Endodermal cell (in vitro differentiated cells): Measurements from ENCODE around the gene CNIH1. TPM values are rescaled to one million over a fixed set of nuclear protein-coding genes. Genes with fewer than 3 reads are reported as not detected.

Experiments used
- DNase-seq: peaks from one replicate; pipeline ENCODE4 v3.0.0-alpha.2; 2017
- H3K27ac ChIP-seq: 2 replicates; pipeline ENCODE4 v1.5.1; 2013; ENCODE audit warnings: mild to moderate bottlenecking, low read depth, low read length, moderate library complexity
- H3K27me3 ChIP-seq: 2 replicates; pipeline ENCODE4 v1.6.1; 2013; ENCODE audit warnings: mild to moderate bottlenecking, low read length, moderate library complexity; ENCODE audit not compliant: insufficient read depth, control insufficient read depth, poor library complexity, severe bottlenecking
- H3K36me3 ChIP-seq: 2 replicates; pipeline ENCODE4 v1.7.0; 2013; ENCODE audit warnings: mild to moderate bottlenecking, low read length, moderate library complexity; ENCODE audit not compliant: control insufficient read depth, insufficient read depth
- H3K4me1 ChIP-seq: one replicate; pipeline ENCODE4 v1.7.0; 2013; ENCODE audit warnings: low read length; ENCODE audit not compliant: control insufficient read depth, insufficient read depth
- H3K4me3 ChIP-seq: 2 replicates; pipeline ENCODE4 v1.5.1; 2013; ENCODE audit warnings: mild to moderate bottlenecking, low read length, moderate library complexity
- H3K9ac ChIP-seq: 2 replicates; pipeline ENCODE4 v1.6.1; 2013; ENCODE audit warnings: mild to moderate bottlenecking, low read length, moderate library complexity; ENCODE audit not compliant: poor library complexity, severe bottlenecking; ENCODE audit errors: extremely low read depth
- H3K9me3 ChIP-seq: 2 replicates; pipeline ENCODE4 v1.6.1; 2013; ENCODE audit warnings: mild to moderate bottlenecking, low read length, moderate library complexity; ENCODE audit not compliant: control insufficient read depth
- H3K27ac Mint-ChIP-seq: 2 replicates; pipeline ENCODE4 v1.8.0; 2020; ENCODE audit warnings: mixed read lengths
- H3K27me3 Mint-ChIP-seq: 2 replicates; pipeline ENCODE4 v1.8.0; 2021; ENCODE audit warnings: mild to moderate bottlenecking, mixed read lengths; ENCODE audit not compliant: insufficient read depth
- H3K36me3 Mint-ChIP-seq: 2 replicates; pipeline ENCODE4 v1.8.0; 2020; ENCODE audit warnings: low read depth, mixed read lengths
- H3K4me1 Mint-ChIP-seq: 2 replicates; pipeline ENCODE4 v1.8.0; 2020; ENCODE audit warnings: mixed read lengths
- H3K4me3 Mint-ChIP-seq: 2 replicates; pipeline ENCODE4 v1.8.0; 2020; ENCODE audit warnings: mild to moderate bottlenecking, moderate library complexity, mixed read lengths
- H3K9me3 Mint-ChIP-seq: 2 replicates; pipeline ENCODE4 v1.8.0; 2020; ENCODE audit warnings: mild to moderate bottlenecking, mixed read lengths
- WGBS, 2 experiments: methylation state at CpG; one replicate each; pipeline versions ENCODE4 v1.1.5 to v1.1.7; 2013; ENCODE audit warnings: missing lambda C conversion rate in 2 of 2, mixed read lengths in 1 of 2; ENCODE audit not compliant: insufficient coverage in 1 of 2, insufficient read length in 1 of 2; 5-methylcytosine and 5-hydroxymethylcytosine counted together
- total RNA-seq, 2 donors: library from RNA; stranded (reverse); fragmentation: NEBNext Ultra II Directional in 1 of 2; extraction: Animal tissue kit (Norgen Biotek cat#: 25700) in 1 of 2; gene quantifications; 2 replicates in 1 of 2; 3 replicates in 1 of 2; pipeline ENCODE4 v1.2.1, GENCODE V29; 2021
- TF ChIP-seq, protein P1 (sequence below): fragments of 200-600 bp; sonication (generic); conservative IDR thresholded peaks from 2 replicates; pipeline ENCODE4 v1.5.0; 2021; ENCODE audit warnings: antibody characterized with exemption, mild to moderate bottlenecking

The CNIH1 gene
- total RNA-seq, 2 donors from 2014 or later: 77.9 to 82.7 TPM

DNA sequence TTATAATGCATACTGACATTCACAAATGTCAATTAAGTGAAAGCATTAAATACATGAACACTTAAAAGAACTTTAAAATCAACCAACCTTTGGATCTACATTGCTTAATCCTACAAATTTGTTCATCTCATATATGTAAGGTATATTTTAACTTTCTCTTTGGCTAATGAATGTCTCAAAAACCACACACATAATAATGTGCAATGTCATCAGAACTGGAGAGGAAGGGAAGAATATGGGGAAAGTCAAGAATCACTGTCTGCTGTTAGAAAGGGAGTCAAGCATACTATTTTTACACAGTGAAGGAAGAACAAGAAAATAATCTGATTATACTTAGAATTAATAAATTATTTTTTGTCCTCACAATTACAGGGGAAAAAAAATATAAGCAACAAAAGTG lies 42.7 kb upstream of the CNIH1 start:
- no peak overlapping the region for H3K4me3 ChIP-seq
- no peaks in the 10 kb centered on the region for H3K27me3 ChIP-seq
- Mint-ChIP-seq H3K27me3 (no peaks in the 10 kb centered on the region), H3K9me3 (no peaks in the 10 kb centered on the region), H3K27ac (no peak overlapping the region), H3K36me3 (peaks cover 33% of the 10 kb centered on the region), H3K4me3 (no peak overlapping the region), H3K4me1 (peaks cover 31% of the 10 kb centered on the region)
- H3K27ac ChIP-seq: no peak overlapping the region
- H3K9me3 ChIP-seq: no peaks in the 10 kb centered on the region
- peaks cover 8% of the 10 kb centered on the region for H3K4me1 ChIP-seq
- TF ChIP-seq, protein P1, sequence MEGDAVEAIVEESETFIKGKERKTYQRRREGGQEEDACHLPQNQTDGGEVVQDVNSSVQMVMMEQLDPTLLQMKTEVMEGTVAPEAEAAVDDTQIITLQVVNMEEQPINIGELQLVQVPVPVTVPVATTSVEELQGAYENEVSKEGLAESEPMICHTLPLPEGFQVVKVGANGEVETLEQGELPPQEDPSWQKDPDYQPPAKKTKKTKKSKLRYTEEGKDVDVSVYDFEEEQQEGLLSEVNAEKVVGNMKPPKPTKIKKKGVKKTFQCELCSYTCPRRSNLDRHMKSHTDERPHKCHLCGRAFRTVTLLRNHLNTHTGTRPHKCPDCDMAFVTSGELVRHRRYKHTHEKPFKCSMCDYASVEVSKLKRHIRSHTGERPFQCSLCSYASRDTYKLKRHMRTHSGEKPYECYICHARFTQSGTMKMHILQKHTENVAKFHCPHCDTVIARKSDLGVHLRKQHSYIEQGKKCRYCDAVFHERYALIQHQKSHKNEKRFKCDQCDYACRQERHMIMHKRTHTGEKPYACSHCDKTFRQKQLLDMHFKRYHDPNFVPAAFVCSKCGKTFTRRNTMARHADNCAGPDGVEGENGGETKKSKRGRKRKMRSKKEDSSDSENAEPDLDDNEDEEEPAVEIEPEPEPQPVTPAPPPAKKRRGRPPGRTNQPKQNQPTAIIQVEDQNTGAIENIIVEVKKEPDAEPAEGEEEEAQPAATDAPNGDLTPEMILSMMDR: no peak
- H3K9ac ChIP-seq: no peak overlapping the region
- no peak for DNase-seq
- peaks cover 48% of the 10 kb centered on the region for H3K36me3 ChIP-seq

GRCh38 chr14:54483073-54483745 lies 42.0 kb upstream of the CNIH1 start:
- H3K9me3 Mint-ChIP-seq: no peaks in the 10 kb centered on the region

DNA sequence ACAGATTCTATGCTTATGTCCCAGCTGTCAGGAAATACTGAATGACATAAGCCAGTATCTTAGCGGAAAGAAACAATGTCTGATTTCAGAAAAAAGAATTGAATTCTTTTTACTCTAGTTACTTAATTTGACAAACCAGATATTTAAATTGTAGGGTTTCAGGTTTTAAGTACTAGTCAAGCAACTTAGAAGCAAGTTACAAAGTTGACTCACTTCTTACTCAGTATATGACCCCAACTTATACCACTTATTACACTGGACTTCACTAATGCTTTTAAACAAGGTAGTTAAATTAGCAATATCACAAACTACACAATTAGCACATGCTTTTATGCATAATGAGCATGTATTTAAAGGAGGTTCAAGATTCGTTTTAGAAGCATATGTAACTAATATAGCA lies 40.5 kb upstream of the CNIH1 start:
- Mint-ChIP-seq H3K36me3 (peaks cover 43% of the 10 kb centered on the region), H3K9me3 (no peaks in the 10 kb centered on the region), H3K4me1 (peaks cover 25% of the 10 kb centered on the region), H3K27me3 (no peaks in the 10 kb centered on the region), H3K4me3 (no peak overlapping the region), H3K27ac (no peak overlapping the region)
- Histone ChIP-seq H3K9me3 (no peaks in the 10 kb centered on the region), H3K36me3 (peaks cover 69% of the 10 kb centered on the region), H3K27me3 (no peaks in the 10 kb centered on the region), H3K4me1 (peaks cover 6% of the 10 kb centered on the region), H3K9ac (no peak overlapping the region), H3K27ac (no peak overlapping the region), H3K4me3 (no peak overlapping the region)
- TF ChIP-seq, protein P1: no peak
- no peak for DNase-seq
- WGBS, 2 experiments: 92% methylated on average over 1 of the region's 2 CpGs; no CpG with 5 or more reads in 1 of the 2 experiments

More at GRCh38 chr14:54483073-54483745, 42.0 kb upstream of the CNIH1 start:
- Mint-ChIP-seq H3K4me1 (peaks cover 32% of the 10 kb centered on the region), H3K27ac (no peak overlapping the region), H3K4me3 (no peak overlapping the region), H3K36me3 (peaks cover 39% of the 10 kb centered on the region), H3K27me3 (no peaks in the 10 kb centered on the region)
- H3K4me3 ChIP-seq: no peak overlapping the region
- no peak overlapping the region for H3K9ac ChIP-seq
- WGBS, 2 experiments: 90 to 95% methylated on average over 5 to 8 of the region's 8 CpGs
- peaks cover 55% of the 10 kb centered on the region for H3K36me3 ChIP-seq
- H3K9me3 ChIP-seq: no peaks in the 10 kb centered on the region
- DNase-seq: peak; percentile 13
- no peak overlapping the region for H3K27ac ChIP-seq
- TF ChIP-seq, protein P1: no peak
- peaks cover 8% of the 10 kb centered on the region for H3K4me1 ChIP-seq
- no peaks in the 10 kb centered on the region for H3K27me3 ChIP-seq
